Esophagus (tissue), 2 donors: ENCODE results near the gene GATAD2B. TPM values are rescaled to one million over a fixed set of nuclear protein-coding genes. Genes with fewer than 3 reads are reported as not detected.

Experiments
- H3K27ac ChIP-seq, 2 donors: one replicate each; pipeline ENCODE4 v1.5.1; 2013; ENCODE audit warnings: low read depth in 2 of 2, mild to moderate bottlenecking in 2 of 2, inconsistent platforms in 1 of 2, low read length in 1 of 2, moderate library complexity in 1 of 2
- H3K27me3 ChIP-seq, 2 donors: one replicate each; pipeline ENCODE4 v1.6.1; 2013; ENCODE audit warnings: low read length in 2 of 2, control low read depth in 1 of 2, mild to moderate bottlenecking in 1 of 2; ENCODE audit not compliant: insufficient read depth in 2 of 2, control insufficient read depth in 1 of 2
- H3K36me3 ChIP-seq, 2 donors: one replicate each; pipeline ENCODE4 v1.6.1; 2013; ENCODE audit warnings: low read length in 1 of 2; ENCODE audit not compliant: control insufficient read depth in 2 of 2, insufficient read depth in 2 of 2
- H3K4me1 ChIP-seq, 2 donors: one replicate each; pipeline ENCODE4 v1.6.1; 2013; ENCODE audit warnings: low read length in 1 of 2; ENCODE audit not compliant: control insufficient read depth in 2 of 2, insufficient read depth in 2 of 2
- H3K4me3 ChIP-seq, 2 donors: one replicate each; pipeline ENCODE4 v1.5.1; 2013; ENCODE audit warnings: low read length in 2 of 2, mild to moderate bottlenecking in 2 of 2, low read depth in 1 of 2, moderate library complexity in 1 of 2
- H3K9me3 ChIP-seq, 2 donors: one replicate each; pipeline ENCODE4 v1.6.1; 2013; ENCODE audit warnings: mild to moderate bottlenecking in 2 of 2, low read depth in 1 of 2, low read length in 1 of 2, moderate library complexity in 1 of 2; ENCODE audit not compliant: control insufficient read depth in 2 of 2, insufficient read depth in 1 of 2
- WGBS, 2 donors: extraction: QIAGEN DNeasy Blood & Tissue Kit; methylation state at CpG; one replicate each; pipeline ENCODE4 v1.1.7; 2013; 5-methylcytosine and 5-hydroxymethylcytosine counted together
- polyA plus RNA-seq, 2 donors: library from polyadenylated mRNA; stranded (reverse); fragments of 200-250 nt; gene quantifications; one replicate each; pipeline ENCODE4 v1.2.3, GENCODE V29; 2013
- donor health status: healthy with polysubstance abuse.
- donor health status: Bipolar disorder and iron deficiency.

GATAD2B gene
- 1 to 10 TPM; 3.2 to 4.4 TPM for polyA plus RNA-seq

- peak within 1 kb of the TSS; percentile 93 to 94 for H3K27ac ChIP-seq
- no peaks in the 10 kb centered on the region for H3K27me3 ChIP-seq
- H3K4me1 ChIP-seq: peaks cover 0 to 3% of the 10 kb centered on the region in 2 donors
- H3K9me3 ChIP-seq: no peaks in the 10 kb centered on the region
- WGBS, 2 donors: 0% methylated on average over 53 of the region's 53 CpGs
- peak within 1 kb of the TSS; percentile 80 to 97 for H3K4me3 ChIP-seq
- H3K36me3 ChIP-seq: no peaks in the 10 kb centered on the region
Observed at GRCh38 chr1:153922972-153923925, at the start of gene GATAD2B. TSS of gene GATAD2B (minus strand) at chr1:153922972. CDS start at chr1:153828347, 94,625 bp downstream.

- WGBS, 2 donors: 62 to 90% methylated on average over 2 of the region's 2 CpGs
- H3K4me3 ChIP-seq: no peak overlapping the region
- no peaks in the 10 kb centered on the region for H3K27me3 ChIP-seq
- peaks cover 0 to 4% of the 10 kb centered on the region in 2 donors for H3K4me1 ChIP-seq
- no peaks in the 10 kb centered on the region for H3K9me3 ChIP-seq
- peaks cover 6 to 13% of the 10 kb centered on the region in 2 donors for H3K36me3 ChIP-seq
- no peak overlapping the region for H3K27ac ChIP-seq
Observed at GRCh38 chr1:153970346-153970745, 47.6 kb upstream of the GATAD2B start.

GRCh38 chr1:153968972-153969371 lies 46.2 kb upstream of the GATAD2B start:
- 88 to 91% methylated on average over 2 of the region's 2 CpGs for WGBS, 2 donors
- H3K4me3 ChIP-seq: no peak overlapping the region

GRCh38 chr1:153968408-153968807 lies 45.6 kb upstream of the GATAD2B start:
- H3K27me3 ChIP-seq: no peaks in the 10 kb centered on the region
- WGBS, 2 donors: 17 to 20% methylated on average over 13 of the region's 13 CpGs
- peak overlapping the region; percentile 66 to 78 for H3K4me3 ChIP-seq
- peaks cover 0 to 3% of the 10 kb centered on the region in 2 donors for H3K36me3 ChIP-seq
- H3K4me1 ChIP-seq: peaks cover 0 to 4% of the 10 kb centered on the region in 2 donors
- peak overlapping the region; percentile 95 to 96 for H3K27ac ChIP-seq
- no peaks in the 10 kb centered on the region for H3K9me3 ChIP-seq

More at GRCh38 chr1:153968972-153969371, 46.2 kb upstream of the GATAD2B start:
- H3K36me3 ChIP-seq: peaks cover 5 to 9% of the 10 kb centered on the region in 2 donors
- H3K27me3 ChIP-seq: no peaks in the 10 kb centered on the region
- no peaks in the 10 kb centered on the region for H3K9me3 ChIP-seq
- H3K27ac ChIP-seq: no peak overlapping the region
- H3K4me1 ChIP-seq: peaks cover 0 to 4% of the 10 kb centered on the region in 2 donors

- WGBS, 2 donors: 2% methylated on average over 8 of the region's 8 CpGs
- peak overlapping the region; percentile 66 to 78 for H3K4me3 ChIP-seq
- peaks cover 0 to 7% of the 10 kb centered on the region in 2 donors for H3K4me1 ChIP-seq
- H3K27me3 ChIP-seq: no peaks in the 10 kb centered on the region
- H3K27ac ChIP-seq: peak overlapping the region; percentile 95 to 96
- H3K9me3 ChIP-seq: no peaks in the 10 kb centered on the region
- H3K36me3 ChIP-seq: no peaks in the 10 kb centered on the region
Observed at GRCh38 chr1:153968000-153968363, 45.2 kb upstream of the GATAD2B start.

- Histone ChIP-seq H3K9me3 (no peaks in the 10 kb centered on the region), H3K4me3 (peak within 1 kb of the TSS; percentile 66 to 78), H3K27me3 (no peaks in the 10 kb centered on the region), H3K36me3 (no peaks in the 10 kb centered on the region), H3K27ac (peak within 1 kb of the TSS; percentile 95 to 96), H3K4me1 (peaks cover 3 to 7% of the 10 kb centered on the region in 2 donors)
- 0 to 1% methylated on average over 60 of the region's 60 CpGs for WGBS, 2 donors
Observed at GRCh38 chr1:153967107-153967999, 44.6 kb upstream of the GATAD2B start, which contains the start of gene CREB3L4. TSS of gene CREB3L4 (plus strand) at chr1:153967902. CDS start at chr1:153968526, 624 bp downstream.

- H3K9me3 ChIP-seq: no peaks in the 10 kb centered on the region
- H3K4me1 ChIP-seq: peaks cover 7 to 14% of the 10 kb centered on the region in 2 donors
- peak overlapping the region; percentile 66 to 83 for H3K4me3 ChIP-seq
- H3K27me3 ChIP-seq: no peaks in the 10 kb centered on the region
- WGBS, 2 donors: 0 to 2% methylated on average over 22 of the region's 22 CpGs
- peaks cover 0 to 7% of the 10 kb centered on the region in 2 donors for H3K36me3 ChIP-seq
- H3K27ac ChIP-seq: peak overlapping the region; percentile 90 to 99
Observed at GRCh38 chr1:153963850-153964331, 41.1 kb upstream of the GATAD2B start.

- Histone ChIP-seq H3K36me3 (peaks cover 0 to 7% of the 10 kb centered on the region in 2 donors), H3K9me3 (no peaks in the 10 kb centered on the region), H3K4me3 (peak within 1 kb of the TSS; percentile 66 to 83), H3K27me3 (no peaks in the 10 kb centered on the region), H3K4me1 (peaks cover 3 to 14% of the 10 kb centered on the region in 2 donors), H3K27ac (peak within 1 kb of the TSS; percentile 90 to 99)
- 1% methylated on average over 46 to 54 of the region's 54 CpGs for WGBS, 2 donors
Observed at GRCh38 chr1:153963030-153963849, 40.5 kb upstream of the GATAD2B start, which contains the start of gene SLC39A1. TSS of gene SLC39A1 (minus strand) at chr1:153963537. CDS start at chr1:153962715, 822 bp downstream.
